RWPE1 (cell line): ENCODE results near the gene CTXN1.
A peak's percentile ranks its signal among the peaks of the same experiment; 100 is the strongest.

ENCODE experiments used
- CTCF ChIA-PET: fragments of 350-600 bp; sonication (Branson Sonifier 250); formaldehyde crosslinking; extraction: SDS; loops from one replicate; lab custom pipeline; 2021; lab: Yijun Ruan, JAX
- POLR2A ChIA-PET: fragments of 400-600 bp; formaldehyde crosslinking; extraction: SDS; loops from one replicate; lab custom pipeline; 2020; ENCODE audit warnings: antibody characterized with exemption; ENCODE audit not compliant: low non-redundant PET; lab: Yijun Ruan, JAX
- DNase-seq: peaks from one replicate; pipeline ENCODE4 v3.0.0; 2012; ENCODE audit warnings: low spot score
- H3K27ac ChIP-seq: fragments of 450-650 bp; 2 replicates; pipeline ENCODE4 v1.5.1; 2017
- TF ChIP-seq, protein P1 (sequence below): fragments of 450-650 bp; conservative IDR thresholded peaks from 2 replicates; pipeline ENCODE4 v1.5.1; 2017; ENCODE audit warnings: low read depth, mild to moderate bottlenecking

Gene CTXN1

DNA sequence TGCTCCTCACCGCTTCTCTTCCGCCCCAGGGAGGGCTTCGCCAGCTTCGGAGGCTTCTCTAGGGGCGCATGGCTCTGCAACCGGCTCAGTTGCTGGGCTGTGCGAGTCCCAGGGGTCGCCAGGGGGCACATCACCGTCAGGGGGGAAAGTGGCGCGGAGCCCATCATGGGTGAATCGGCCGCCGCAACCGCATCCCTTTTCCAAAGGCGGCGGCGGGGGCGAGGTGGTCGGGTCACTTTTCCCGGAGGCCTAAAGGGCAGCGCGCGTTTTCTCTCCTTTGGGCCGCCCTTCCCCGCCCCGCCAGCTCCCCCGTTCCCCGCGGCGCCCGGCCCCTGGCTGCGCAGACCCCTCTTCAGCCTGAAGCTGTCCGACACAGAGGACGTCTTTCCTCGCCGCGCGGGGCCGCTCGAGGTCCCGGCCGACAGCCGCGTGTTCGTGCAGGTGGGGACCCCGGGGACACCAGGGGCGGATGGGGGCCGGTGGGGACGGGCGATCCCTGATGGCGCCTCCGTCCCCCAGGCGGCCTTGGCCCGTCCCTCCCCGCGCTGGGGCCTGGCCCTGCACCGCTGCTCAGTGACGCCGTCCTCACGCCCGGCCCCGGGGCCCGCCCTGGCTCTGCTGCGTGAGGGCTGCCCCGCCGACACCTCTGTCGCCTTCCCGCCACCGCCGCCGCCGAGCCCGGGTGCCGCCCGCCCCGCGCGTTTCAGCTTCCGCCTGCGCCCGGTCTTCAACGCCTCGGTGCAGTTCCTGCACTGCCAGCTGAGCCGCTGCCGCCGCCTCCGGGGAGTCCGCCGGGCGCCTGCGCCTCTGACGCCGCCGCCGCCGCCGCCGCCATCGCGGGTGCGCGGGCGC, 9.6 kb downstream of the CTXN1 start:
- DNase-seq = no peak
- H3K27ac ChIP-seq = peak overlapping the region; percentile 70
- TF ChIP-seq, protein P1, sequence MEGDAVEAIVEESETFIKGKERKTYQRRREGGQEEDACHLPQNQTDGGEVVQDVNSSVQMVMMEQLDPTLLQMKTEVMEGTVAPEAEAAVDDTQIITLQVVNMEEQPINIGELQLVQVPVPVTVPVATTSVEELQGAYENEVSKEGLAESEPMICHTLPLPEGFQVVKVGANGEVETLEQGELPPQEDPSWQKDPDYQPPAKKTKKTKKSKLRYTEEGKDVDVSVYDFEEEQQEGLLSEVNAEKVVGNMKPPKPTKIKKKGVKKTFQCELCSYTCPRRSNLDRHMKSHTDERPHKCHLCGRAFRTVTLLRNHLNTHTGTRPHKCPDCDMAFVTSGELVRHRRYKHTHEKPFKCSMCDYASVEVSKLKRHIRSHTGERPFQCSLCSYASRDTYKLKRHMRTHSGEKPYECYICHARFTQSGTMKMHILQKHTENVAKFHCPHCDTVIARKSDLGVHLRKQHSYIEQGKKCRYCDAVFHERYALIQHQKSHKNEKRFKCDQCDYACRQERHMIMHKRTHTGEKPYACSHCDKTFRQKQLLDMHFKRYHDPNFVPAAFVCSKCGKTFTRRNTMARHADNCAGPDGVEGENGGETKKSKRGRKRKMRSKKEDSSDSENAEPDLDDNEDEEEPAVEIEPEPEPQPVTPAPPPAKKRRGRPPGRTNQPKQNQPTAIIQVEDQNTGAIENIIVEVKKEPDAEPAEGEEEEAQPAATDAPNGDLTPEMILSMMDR = peak; percentile 12; the same call in 1 of the 2 replicates
- POLR2A ChIA-PET = interaction anchor here (0.6 kb wide), 2 partner anchors 12 to 13 kb away, joined by 3 to 4 read pairs; partner anchors contain the start of gene MAP2K7
- CTCF ChIA-PET = interaction anchor here (0.6 kb wide), 2 partner anchors 38 to 116 kb away, joined by 3 to 5 read pairs; no protein-coding TSS in a partner anchor

DNA sequence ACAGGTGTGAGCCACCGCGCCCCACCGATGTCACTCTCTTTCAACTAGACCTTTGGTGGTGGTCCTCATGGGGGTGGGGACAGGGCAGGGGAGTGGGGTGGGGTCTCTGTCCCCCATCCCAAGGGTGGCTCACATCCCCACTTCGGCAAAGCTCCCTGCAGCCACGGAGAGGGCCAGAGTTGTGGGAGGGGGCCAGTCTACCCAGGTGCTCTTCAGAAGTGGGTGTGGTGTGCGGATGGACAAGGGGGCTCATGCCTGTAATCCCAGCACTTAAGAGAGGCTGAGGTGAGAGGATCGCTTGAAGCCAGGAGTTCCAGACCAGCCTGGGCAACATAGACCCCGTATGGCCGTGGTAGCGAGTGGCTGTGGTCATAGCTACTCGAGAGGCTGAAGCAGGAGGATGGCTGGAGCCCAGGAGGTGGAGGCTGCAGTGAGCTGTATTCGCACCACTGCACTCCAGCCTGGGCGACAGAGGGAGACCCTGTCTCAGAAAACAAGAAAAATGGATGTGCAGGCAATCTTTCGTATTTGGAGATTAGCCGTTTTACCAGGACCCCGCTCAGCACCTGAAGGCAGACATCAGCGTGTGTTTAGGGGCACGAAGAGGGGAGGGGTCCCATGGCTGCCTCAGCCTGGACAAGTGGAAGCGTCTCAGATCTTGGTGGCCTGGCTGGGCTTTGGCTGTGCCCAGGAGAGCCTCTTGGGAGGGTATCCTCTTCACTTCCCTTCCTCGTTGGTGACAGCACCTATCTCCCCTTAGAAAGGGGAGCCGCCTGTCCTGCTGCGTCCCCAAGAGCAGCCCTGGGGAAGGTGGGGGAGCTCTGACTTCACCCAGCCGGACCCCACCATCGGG, 10.5 kb downstream of the CTXN1 start:
- H3K27ac ChIP-seq = peak overlapping the region; percentile 70; the same call in 1 of the 2 replicates
- CTCF ChIA-PET = interaction anchor here (0.6 kb wide), 1 partner anchor 37 kb away, joined by 3 read pairs; no protein-coding TSS in a partner anchor
- POLR2A ChIA-PET = interaction anchor here (0.6 kb wide), 2 partner anchors 12 to 13 kb away, joined by 3 to 4 read pairs; partner anchors contain the start of gene MAP2K7

DNA sequence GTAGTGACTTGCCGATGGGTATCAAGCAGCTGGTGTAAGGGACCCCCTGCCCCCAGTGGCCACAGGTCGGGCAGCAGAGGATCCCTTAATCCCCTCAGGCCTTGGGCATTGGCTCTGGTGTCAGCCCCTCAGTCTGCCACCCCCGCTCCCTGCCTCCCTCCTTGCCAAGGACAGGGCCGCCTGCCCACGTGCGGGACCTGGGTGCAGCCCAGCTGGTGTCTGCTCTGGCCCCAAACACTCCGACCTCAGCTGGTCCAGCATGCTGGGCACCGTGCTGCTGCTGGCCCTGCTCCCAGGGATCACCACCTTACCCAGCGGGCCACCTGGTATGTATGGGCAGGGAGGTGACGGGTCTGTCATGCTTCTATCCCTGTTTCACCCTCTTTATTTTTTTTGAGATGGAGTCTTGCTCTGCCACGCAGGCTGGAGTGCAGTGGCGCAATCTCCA, 11.3 kb downstream of the CTXN1 start, which contains the start of gene TGFBR3L:
Gene TGFBR3L (plus strand): TSS at position 233 of the 448 bp plus-strand sequence.
- ChIA-PET CTCF (no interaction called here), POLR2A (no interaction called here)
- H3K27ac ChIP-seq = peak within 1 kb of the TSS; percentile 24
- TF ChIP-seq, protein P1 = no peak
- DNase-seq = no peak

More for the DNA sequence above, 10.5 kb downstream of the CTXN1 start:
- no peak for DNase-seq
- TF ChIP-seq, protein P1 = no peak

DNA sequence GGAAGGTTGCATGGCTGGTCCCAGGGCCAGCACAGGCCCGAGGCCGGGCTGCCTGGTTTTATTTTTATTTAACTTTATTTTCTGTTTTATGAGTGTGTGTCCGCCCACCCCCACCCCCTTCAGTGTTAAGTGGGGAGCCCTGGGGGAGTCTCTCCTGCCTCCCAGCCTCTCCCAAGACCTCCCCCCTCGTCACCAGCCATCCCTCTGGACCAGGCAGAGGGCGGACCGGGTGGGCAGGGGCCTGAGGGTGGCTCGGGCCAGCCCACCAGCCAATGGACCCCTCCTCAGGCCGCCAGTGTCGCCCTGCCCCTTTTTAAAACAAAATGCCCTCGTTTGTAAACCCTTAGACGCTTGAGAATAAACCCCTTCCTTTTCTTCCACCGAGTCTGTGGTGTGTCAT, 11.8 kb downstream of the CTXN1 start:
- ChIA-PET POLR2A (no interaction called here), CTCF (no interaction called here)
- TF ChIP-seq, protein P1 = no peak
- peak overlapping the region; percentile 24; the same call in 1 of the 2 replicates for H3K27ac ChIP-seq
- no peak for DNase-seq

DNA sequence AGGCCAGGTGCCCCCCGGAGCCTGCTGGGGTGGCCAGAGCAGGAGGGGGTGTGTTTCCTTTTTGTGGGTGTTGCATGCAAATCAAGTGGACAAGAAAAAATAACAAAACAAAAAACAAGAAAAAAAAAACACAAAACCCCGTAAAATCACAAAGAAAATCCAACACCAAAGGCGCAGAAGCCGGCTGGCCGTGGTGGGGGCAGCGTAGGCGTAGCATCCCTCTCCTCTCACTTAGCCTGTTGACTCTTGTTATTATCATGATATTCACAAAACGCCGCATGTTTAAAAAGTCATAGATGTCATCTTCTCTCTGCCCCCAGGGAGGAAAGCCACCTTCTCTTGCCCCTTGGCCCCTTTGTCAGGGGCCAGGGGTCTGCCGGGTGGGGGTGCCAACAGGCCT, 12.3 kb downstream of the CTXN1 start:
- TF ChIP-seq, protein P1 = no peak
- POLR2A ChIA-PET = no interaction called here
- CTCF ChIA-PET = interaction anchor here (0.7 kb wide), 1 partner anchor 350 kb away, joined by 3 read pairs; no protein-coding TSS in a partner anchor
- H3K27ac ChIP-seq = peak overlapping the region; percentile 24; the same call in 1 of the 2 replicates
- DNase-seq = no peak
